Activated CD8-positive, alpha-beta T cell treated with anti-CD3 and anti-CD28 coated beads for 36 hours (primary cell): ENCODE results near the gene LY6G5B. TPM values are rescaled to one million over a fixed set of nuclear protein-coding genes. Genes with fewer than 3 reads are reported as not detected.
A peak's percentile ranks its signal among the peaks of the same experiment; 100 is the strongest.

Source experiments
- ATAC-seq: fragments of 200-7000 bp; cut with Tn5 transposase; one replicate; pipeline ENCODE4 v1.10.0; 2021; ENCODE audit warnings: mild to moderate bottlenecking, moderate library complexity
- CTCF ChIA-PET: fragments of 350-600 bp; sonication (Branson Sonifier 250); formaldehyde crosslinking; loops from one replicate; lab custom pipeline; 2021; ENCODE audit warnings: antibody characterized with exemption; lab: Charles Lee
- POLR2A ChIA-PET: fragments of 350-600 bp; sonication (Branson Sonifier 250); formaldehyde crosslinking; loops from one replicate; lab custom pipeline; 2021; ENCODE audit warnings: antibody characterized with exemption; lab: Charles Lee
- DNase-seq: peaks from one replicate; pipeline ENCODE4 v3.0.0-alpha.2; 2020
- H3K27ac Mint-ChIP-seq: one replicate; pipeline ENCODE4 v1.8.0; 2021; ENCODE audit warnings: mild to moderate bottlenecking, mixed read lengths
- H3K27me3 Mint-ChIP-seq: one replicate; pipeline ENCODE4 v1.8.0; 2021; ENCODE audit warnings: mixed read lengths
- H3K36me3 Mint-ChIP-seq: one replicate; pipeline ENCODE4 v1.8.0; 2021; ENCODE audit warnings: low read depth, mixed read lengths
- H3K4me1 Mint-ChIP-seq: one replicate; pipeline ENCODE4 v1.8.0; 2021; ENCODE audit warnings: low read depth, mixed read lengths
- H3K4me3 Mint-ChIP-seq: one replicate; pipeline ENCODE4 v1.8.0; 2021; ENCODE audit warnings: mild to moderate bottlenecking, moderate library complexity, mixed read lengths
- H3K9me3 Mint-ChIP-seq: one replicate; pipeline ENCODE4 v1.8.0; 2021; ENCODE audit warnings: mixed read lengths
- CTCF ChIP-seq: fragments of 200-600 bp; IDR thresholded peaks from one replicate; pipeline ENCODE4 v1.8.0; 2022; ENCODE audit warnings: antibody characterized with exemption, mild to moderate bottlenecking
- intact Hi-C: fragments of 100-400 bp; cut with micrococcal nuclease; formaldehyde crosslinking; loops from one replicate; pipeline ENCODE4 v1.10.0; 2022
- total RNA-seq, 2 experiments: library from RNA; stranded (reverse); gene quantifications; one replicate each; pipeline ENCODE4 v1.2.3, GENCODE V29; 2021

Gene LY6G5B
- total RNA-seq, 2 experiments from 2014 or later: 14.7 to 16.1 TPM

GRCh38 chr6:31633447-31633846 lies 36.3 kb upstream of the LY6G5B start:
- no peak overlapping the region for H3K27ac Mint-ChIP-seq
- CTCF ChIA-PET: interaction anchor here (1.4 to 1.6 kb wide), 2 partner anchors 9 to 11 kb away, joined by 5 read pairs; no protein-coding TSS in a partner anchor
- TF ChIP-seq CTCF: no peak
- intact Hi-C loops: no loop called here
- H3K4me3 Mint-ChIP-seq: no peak overlapping the region
- no peaks in the 10 kb centered on the region for H3K9me3 Mint-ChIP-seq
- POLR2A ChIA-PET: interaction anchor here (0.9 to 16.2 kb wide), 8 partner anchors 7 to 337 kb away, joined by 3 to 235 read pairs (median 4); partner anchors contain the start of genes BAG6 and CSNK2B
- ATAC-seq (no peak), DNase-seq (no peak)
- peaks cover 53% of the 10 kb centered on the region for H3K36me3 Mint-ChIP-seq
- H3K27me3 Mint-ChIP-seq: no peaks in the 10 kb centered on the region
- no peaks in the 10 kb centered on the region for H3K4me1 Mint-ChIP-seq

GRCh38 chr6:31634131-31634530 lies 35.6 kb upstream of the LY6G5B start:
- Mint-ChIP-seq H3K4me1 (no peaks in the 10 kb centered on the region), H3K4me3 (no peak overlapping the region), H3K36me3 (peaks cover 51% of the 10 kb centered on the region), H3K27ac (peak overlapping the region; percentile 73), H3K9me3 (no peaks in the 10 kb centered on the region), H3K27me3 (no peaks in the 10 kb centered on the region)
- ChIA-PET POLR2A (interaction anchor here (1.1 to 16.2 kb wide), 5 partner anchors 8 to 93 kb away, joined by 3 to 235 read pairs (median 24); partner anchors contain the start of genes BAG6 and DDX39B), CTCF (interaction anchor here (0.7 to 1.6 kb wide), 3 partner anchors 9 to 17 kb away, joined by 3 to 5 read pairs (median 5); no protein-coding TSS in a partner anchor)
- TF ChIP-seq CTCF: no peak
- DNase-seq (no peak), ATAC-seq (no peak)
- intact Hi-C loops: no loop called here

GRCh38 chr6:31634969-31635575 lies 34.7 kb upstream of the LY6G5B start:
- Mint-ChIP-seq H3K4me3 (no peak overlapping the region), H3K27me3 (no peaks in the 10 kb centered on the region), H3K27ac (peak overlapping the region; percentile 38), H3K9me3 (no peaks in the 10 kb centered on the region), H3K4me1 (peaks cover 5% of the 10 kb centered on the region), H3K36me3 (peaks cover 52% of the 10 kb centered on the region)
- DNase-seq: no peak
- ChIA-PET CTCF (interaction anchor here (1.0 to 1.6 kb wide), 3 partner anchors 8 to 37 kb away, joined by 5 to 6 read pairs (median 5); no protein-coding TSS in a partner anchor), POLR2A (interaction anchor here (0.7 to 16.2 kb wide), 7 partner anchors 9 to 100 kb away, joined by 3 to 235 read pairs (median 7); partner anchors contain the start of genes APOM, BAG6 and DDX39B)
- TF ChIP-seq CTCF: no peak
- ATAC-seq: no peak
- intact Hi-C loops: no loop called here

GRCh38 chr6:31636698-31637596 lies 32.8 kb upstream of the LY6G5B start:
- H3K36me3 Mint-ChIP-seq: peaks cover 49% of the 10 kb centered on the region
- intact Hi-C loops: no loop called here
- no peak for DNase-seq
- no peak for ATAC-seq
- no peaks in the 10 kb centered on the region for H3K9me3 Mint-ChIP-seq
- TF ChIP-seq CTCF: no peak
- POLR2A ChIA-PET: interaction anchor here (5.9 to 16.2 kb wide), 2 partner anchors 11 to 15 kb away, joined by 62 to 235 read pairs; partner anchors contain the start of gene BAG6
- H3K27me3 Mint-ChIP-seq: no peaks in the 10 kb centered on the region
- peaks cover 5% of the 10 kb centered on the region for H3K4me1 Mint-ChIP-seq
- no peak overlapping the region for H3K4me3 Mint-ChIP-seq
- CTCF ChIA-PET: interaction anchor here (1.4 kb wide), 1 partner anchor 39 kb away, joined by 6 read pairs; no protein-coding TSS in a partner anchor
- H3K27ac Mint-ChIP-seq: no peak overlapping the region
